PC-3 (cell line): ENCODE results near the gene CACNA1H.
"Not testable (repeated sequence)": the region's sequence is repeated elsewhere in the genome, so short reads cannot be mapped to it uniquely, and the experiment has no call there.

ENCODE experiments used
- CTCF ChIP-seq: fragments of 300-600 bp; sonication (generic); conservative IDR thresholded peaks from 2 replicates; pipeline ENCODE4 v1.5.1; 2017; ENCODE audit warnings: antibody characterized with exemption, low read depth, mild to moderate bottlenecking, low read length
- EZH2 ChIP-seq: fragments of 300-600 bp; sonication (generic); IDR thresholded peaks from one replicate; pipeline ENCODE4 v1.6.1; 2017; ENCODE audit warnings: antibody characterized with exemption, mild to moderate bottlenecking, low read length; ENCODE audit not compliant: unreplicated experiment

GRCh38 chr16:1190789-1191188 is 37.9 kb downstream of the CACNA1H start:
- not testable (repeated sequence) for TF ChIP-seq CTCF, EZH2
